ENCODE data around the gene ANKRD44.

GRCh38 chr2:197238043-197238365 is 72.6 kb downstream of the ANKRD44 start:
- TF ChIP-seq CTCF (IDR thresholded peaks at IDR 0.05), result no peak
- TF ChIP-seq POLR2A (IDR thresholded peaks at IDR 0.05), result no peak
